Gastrocnemius medialis (tissue), 4 donors: Measurements from ENCODE around the gene PLD5.

Source experiments
- CTCF ChIP-seq, 5 experiments: fragments of 450-650 bp in 3 of 5; fragments of 200-600 bp in 2 of 5; sonication (generic) in 2 of 5; IDR thresholded peaks in 4 of 5; conservative IDR thresholded peaks in 1 of 5; 1 replicate in 4 of 5; 2 replicates in 1 of 5; pipeline ENCODE4 v1.5.1; 2016 to 2019; ENCODE audit warnings: antibody characterized with exemption in 5 of 5, mild to moderate bottlenecking in 3 of 5, moderate library complexity in 3 of 5
- POLR2A ChIP-seq, 2 donors: fragments of 450-650 bp; IDR thresholded peaks; one replicate each; pipeline ENCODE4 v1.6.1; 2017; ENCODE audit warnings: antibody characterized with exemption in 2 of 2, mild to moderate bottlenecking in 2 of 2, moderate library complexity in 2 of 2

- TF ChIP-seq POLR2A (IDR thresholded peaks at IDR 0.05) (no peak), CTCF (IDR thresholded peaks at IDR 0.05 in 4 of 5, conservative IDR thresholded peaks at IDR 0.05 in 1 of 5) (no peak)
Observed at GRCh38 chr1:242554577-242554976, 30.1 kb upstream of the PLD5 start.
